Aorta (tissue), 5 donors: ENCODE data around the gene TTC39B. TPM values are rescaled to one million over a fixed set of nuclear protein-coding genes. Genes with fewer than 3 reads are reported as not detected.

Experiments used
- ATAC-seq: fragments of 200-7000 bp; cut with Tn5 transposase; one replicate; pipeline ENCODE4 v1.9.1; 2022; ENCODE audit warnings: moderate library complexity; ENCODE audit not compliant: low FRiP score
- DNase-seq, 2 donors: peaks; one replicate each; pipeline ENCODE4 v3.0.0-alpha.2; 2020
- H3K27ac ChIP-seq, 2 donors: one replicate each; pipeline ENCODE4 v1.5.1; 2013; ENCODE audit warnings: low read length in 2 of 2, mild to moderate bottlenecking in 2 of 2, moderate library complexity in 2 of 2, control low read depth in 1 of 2, inconsistent platforms in 1 of 2, low read depth in 1 of 2
- H3K27me3 ChIP-seq, 2 donors: one replicate each; pipeline ENCODE4 v1.6.1; 2013; ENCODE audit warnings: control low read depth in 1 of 2, low read length in 1 of 2, mild to moderate bottlenecking in 1 of 2, moderate library complexity in 1 of 2; ENCODE audit not compliant: insufficient read depth in 2 of 2, control insufficient read depth in 1 of 2
- H3K36me3 ChIP-seq, 2 donors: one replicate each; pipeline ENCODE4 v1.6.1; 2013; ENCODE audit warnings: control low read depth in 1 of 2, low read length in 1 of 2, mild to moderate bottlenecking in 1 of 2; ENCODE audit not compliant: insufficient read depth in 2 of 2, control insufficient read depth in 1 of 2
- H3K4me1 ChIP-seq, 2 donors: one replicate each; pipeline ENCODE4 v1.6.1; 2013; ENCODE audit warnings: low read length in 2 of 2, control low read depth in 1 of 2, mild to moderate bottlenecking in 1 of 2, moderate library complexity in 1 of 2; ENCODE audit not compliant: insufficient read depth in 2 of 2, control insufficient read depth in 1 of 2
- H3K4me3 ChIP-seq, 2 donors: one replicate each; pipeline ENCODE4 v1.5.1; 2013; ENCODE audit warnings: low read length in 2 of 2, control low read depth in 1 of 2, mild to moderate bottlenecking in 1 of 2
- H3K9me3 ChIP-seq: one replicate; pipeline ENCODE4 v1.6.1; 2013; ENCODE audit warnings: mild to moderate bottlenecking, low read length; ENCODE audit not compliant: control insufficient read depth
- WGBS, 2 donors: extraction: QIAGEN DNeasy Blood & Tissue Kit; methylation state at CpG; one replicate each; pipeline ENCODE4 v1.1.7; 2013; 5-methylcytosine and 5-hydroxymethylcytosine counted together
- intact Hi-C, 2 donors: fragments of 100-400 bp; cut with DNase I; formaldehyde crosslinking; loops; one replicate each; pipeline versions ENCODE4 v1.14.2 to v1.15.0; 2022
- polyA plus RNA-seq, 2 donors: library from polyadenylated mRNA; stranded (reverse); fragments of 200-250 nt; gene quantifications; one replicate each; pipeline ENCODE4 v1.2.3, GENCODE V29; 2013
- total RNA-seq, 2 donors: library from RNA; stranded (reverse); fragmentation: NEBNext Ultra II Directional; extraction: Animal tissue kit (Norgen Biotek cat#: 25700); gene quantifications; one replicate each; pipeline ENCODE4 v1.2.1, GENCODE V29; 2021
- donor health status: healthy with polysubstance abuse.
- donor health status: Bipolar disorder and iron deficiency.
- donor health status: DM: no; HTN: no; CAD: no.
- donor health status: DM: no; HTN: no; CAD: no.
- donor health status: DM: yes; HTN: yes; CAD: no.

TTC39B gene
- total and polyA plus RNA-seq, 4 donors: 6.1 to 40.8 (median 26.8) TPM

DNA sequence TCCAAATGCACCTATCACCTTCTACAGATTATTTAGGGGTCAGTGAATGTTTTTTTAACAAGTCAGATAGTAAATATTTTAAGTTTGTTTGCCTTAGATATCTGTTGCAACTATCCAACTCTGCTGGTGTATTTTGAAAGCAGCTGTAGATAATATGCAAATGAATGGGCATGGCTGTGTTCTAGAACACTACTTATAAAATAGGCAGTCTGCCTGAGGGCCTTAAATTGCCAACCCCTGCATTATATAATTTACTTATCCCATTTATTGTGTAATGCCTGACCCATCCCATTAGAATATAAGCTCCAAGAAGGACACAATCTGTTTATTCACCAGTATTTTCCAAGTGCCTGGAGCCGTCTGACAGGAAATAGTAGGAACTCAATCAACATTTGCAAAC is 149.0 kb downstream of the TTC39B start:
- H3K27ac ChIP-seq: peak overlapping the region; percentile 82 to 99
- H3K36me3 ChIP-seq: no peaks in the 10 kb centered on the region
- DNase-seq (no peak), ATAC-seq (no peak)
- H3K4me3 ChIP-seq: no peak overlapping the region
- peaks cover 11 to 19% of the 10 kb centered on the region in 2 donors for H3K4me1 ChIP-seq
- WGBS, 2 donors: 17 to 24% methylated on average over 1 of the region's 1 CpG
- intact Hi-C loops: loop anchor here in 1 of 2 donors (5.0 to 10.0 kb wide), 2 partner anchors 89 to 147 kb away; partner anchors contain the start of gene TTC39B
- H3K9me3 ChIP-seq: no peaks in the 10 kb centered on the region
- no peaks in the 10 kb centered on the region for H3K27me3 ChIP-seq

DNA sequence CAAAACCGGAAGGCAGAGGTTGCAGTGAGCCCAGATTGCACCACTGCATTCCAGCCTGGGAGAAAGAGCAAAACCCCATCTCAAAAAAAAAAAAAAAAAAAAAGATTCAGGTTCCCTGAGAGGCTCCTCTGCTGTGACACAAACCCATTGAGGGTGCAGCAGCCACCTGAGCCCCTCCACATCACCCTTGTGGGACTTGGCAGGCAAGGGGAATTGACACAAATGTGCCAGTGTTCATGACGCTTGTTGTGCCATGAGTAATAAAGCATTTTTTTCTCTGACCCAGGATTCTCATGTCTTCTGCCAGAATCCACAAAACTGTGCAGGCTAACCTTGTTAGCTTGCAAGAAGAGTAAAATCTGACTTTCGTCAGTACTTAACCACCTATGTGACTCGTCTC is 149.6 kb downstream of the TTC39B start:
- peak in 1 of 2 donors; percentile 72 for DNase-seq
- H3K4me1 ChIP-seq: peaks cover 11 to 19% of the 10 kb centered on the region in 2 donors
- H3K9me3 ChIP-seq: no peaks in the 10 kb centered on the region
- no peaks in the 10 kb centered on the region for H3K27me3 ChIP-seq
- 2 to 5% methylated on average over 4 of the region's 4 CpGs for WGBS, 2 donors
- no peaks in the 10 kb centered on the region for H3K36me3 ChIP-seq
- intact Hi-C loops: loop anchor here in 1 of 2 donors (5.0 to 10.0 kb wide), 2 partner anchors 90 to 147 kb away; partner anchors contain the start of gene TTC39B
- peak overlapping the region; percentile 82 to 99 for H3K27ac ChIP-seq
- peak; percentile 33 for ATAC-seq
- H3K4me3 ChIP-seq: no peak overlapping the region

DNA sequence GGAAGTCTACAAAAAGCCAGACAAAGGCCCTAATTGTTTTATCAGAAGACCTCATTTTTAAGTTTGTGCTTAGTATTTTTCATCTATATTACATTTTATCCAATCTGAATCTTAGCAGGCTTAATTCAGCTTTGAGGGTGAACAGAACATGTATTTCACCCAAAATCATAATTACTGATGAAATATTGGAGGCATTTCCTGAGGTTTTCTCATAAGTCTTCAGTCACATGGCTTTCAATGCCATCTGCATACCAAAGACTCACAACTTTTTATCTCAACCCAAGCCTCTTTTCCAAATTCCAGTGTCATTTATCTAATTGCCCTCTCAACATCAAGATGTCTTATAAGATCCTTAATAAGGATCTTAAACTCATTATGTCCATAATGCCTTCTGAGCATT is 150.8 kb downstream of the TTC39B start:
- H3K4me3 ChIP-seq: no peak overlapping the region
- ATAC-seq (no peak), DNase-seq (no peak)
- peak overlapping the region; percentile 77 to 99 for H3K27ac ChIP-seq
- peaks cover 16 to 19% of the 10 kb centered on the region in 2 donors for H3K4me1 ChIP-seq
- no peaks in the 10 kb centered on the region for H3K9me3 ChIP-seq
- H3K36me3 ChIP-seq: no peaks in the 10 kb centered on the region
- no peaks in the 10 kb centered on the region for H3K27me3 ChIP-seq
- intact Hi-C loops: loop anchor here in 1 of 2 donors (5.0 to 10.0 kb wide), 2 partner anchors 91 to 149 kb away; partner anchors contain the start of gene TTC39B

DNA sequence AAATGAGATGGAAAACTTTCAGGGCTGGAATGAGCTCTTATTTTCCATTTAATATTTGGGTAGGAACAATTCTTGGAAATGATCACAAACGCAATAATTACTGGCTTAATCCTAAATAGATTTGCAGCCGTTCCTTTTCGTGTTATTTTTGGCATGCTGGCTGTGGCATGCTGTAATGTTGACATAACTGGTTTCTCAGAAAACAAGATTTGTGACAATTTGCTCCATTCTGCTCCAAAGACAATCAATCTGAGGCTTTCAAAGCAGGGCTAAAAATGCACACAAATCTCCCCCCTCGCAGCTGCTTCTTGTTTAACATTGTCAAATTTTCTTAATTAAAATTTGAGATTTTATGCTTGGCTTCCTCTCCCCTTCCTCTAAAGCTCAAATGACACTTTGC is 151.2 kb downstream of the TTC39B start:
- peak overlapping the region in 1 of 2 donors; percentile 77 for H3K27ac ChIP-seq
- intact Hi-C loops: loop anchor here in 1 of 2 donors (5.0 to 10.0 kb wide), 2 partner anchors 91 to 149 kb away; partner anchors contain the start of gene TTC39B
- no peaks in the 10 kb centered on the region for H3K9me3 ChIP-seq
- DNase-seq (peak in 1 of 2 donors; percentile 70), ATAC-seq (peak; percentile 85)
- peaks cover 16 to 19% of the 10 kb centered on the region in 2 donors for H3K4me1 ChIP-seq
- WGBS, 2 donors: 0 to 3% methylated on average over 4 of the region's 4 CpGs
- no peak overlapping the region for H3K4me3 ChIP-seq
- H3K36me3 ChIP-seq: no peaks in the 10 kb centered on the region
- H3K27me3 ChIP-seq: no peaks in the 10 kb centered on the region

DNA sequence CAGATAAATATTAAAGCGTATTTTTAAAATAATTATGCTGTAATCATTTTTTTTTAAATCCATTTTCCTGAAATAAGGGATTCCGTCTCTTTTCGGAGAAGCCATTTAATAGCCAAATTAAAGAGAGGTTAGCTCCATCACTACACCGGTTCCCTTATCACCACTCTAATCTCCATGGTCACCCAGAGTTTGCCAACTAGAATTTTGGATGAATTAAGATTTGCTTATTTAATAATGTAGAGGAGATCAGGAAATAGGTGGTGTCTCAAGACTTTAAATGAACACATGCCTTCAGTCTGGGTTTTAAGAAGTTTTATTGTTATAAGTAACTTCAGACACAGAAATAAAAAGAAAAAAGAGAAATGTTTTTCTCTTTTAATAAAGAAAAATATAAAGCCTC is 151.7 kb downstream of the TTC39B start:
- Histone ChIP-seq H3K9me3 (no peaks in the 10 kb centered on the region), H3K4me1 (peaks cover 16 to 19% of the 10 kb centered on the region in 2 donors), H3K4me3 (no peak overlapping the region), H3K27me3 (no peaks in the 10 kb centered on the region), H3K27ac (peak overlapping the region in 1 of 2 donors; percentile 97), H3K36me3 (no peaks in the 10 kb centered on the region)
- DNase-seq: no peak
- intact Hi-C loops: loop anchor here in 1 of 2 donors (5.0 to 10.0 kb wide), 2 partner anchors 92 to 149 kb away; partner anchors contain the start of gene TTC39B
- WGBS, 2 donors: 2 to 5% methylated on average over 4 of the region's 4 CpGs
- peak; percentile 17 for ATAC-seq

DNA sequence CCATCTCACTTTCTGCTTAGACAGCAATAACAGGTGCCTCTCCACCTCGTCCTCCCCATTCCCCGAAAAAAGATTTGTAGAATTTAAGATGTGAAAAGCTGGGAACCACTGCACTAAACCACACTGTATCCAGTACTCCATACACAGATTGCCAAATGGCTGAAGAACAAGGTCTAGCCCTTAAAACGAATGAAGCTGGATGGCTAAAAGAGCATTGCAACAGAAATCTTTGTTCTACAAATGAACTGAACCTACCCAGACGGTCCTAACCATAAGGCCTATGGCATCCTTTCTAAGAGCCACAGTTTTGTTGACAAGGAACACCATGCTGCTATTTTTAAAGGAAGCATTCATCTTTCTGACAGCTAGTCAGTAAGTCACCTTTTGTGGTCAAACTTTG is 152.3 kb downstream of the TTC39B start:
- Histone ChIP-seq H3K4me1 (peaks cover 16 to 19% of the 10 kb centered on the region in 2 donors), H3K27me3 (no peaks in the 10 kb centered on the region), H3K9me3 (no peaks in the 10 kb centered on the region), H3K4me3 (no peak overlapping the region), H3K36me3 (no peaks in the 10 kb centered on the region), H3K27ac (peak overlapping the region; percentile 97 to 99)
- ATAC-seq (peak; percentile 58), DNase-seq (no peak)
- WGBS, 2 donors: 4 to 14% methylated on average over 4 of the region's 4 CpGs
- intact Hi-C loops: loop anchor here in 1 of 2 donors (5.0 to 10.0 kb wide), 2 partner anchors 93 to 150 kb away; partner anchors contain the start of gene TTC39B

DNA sequence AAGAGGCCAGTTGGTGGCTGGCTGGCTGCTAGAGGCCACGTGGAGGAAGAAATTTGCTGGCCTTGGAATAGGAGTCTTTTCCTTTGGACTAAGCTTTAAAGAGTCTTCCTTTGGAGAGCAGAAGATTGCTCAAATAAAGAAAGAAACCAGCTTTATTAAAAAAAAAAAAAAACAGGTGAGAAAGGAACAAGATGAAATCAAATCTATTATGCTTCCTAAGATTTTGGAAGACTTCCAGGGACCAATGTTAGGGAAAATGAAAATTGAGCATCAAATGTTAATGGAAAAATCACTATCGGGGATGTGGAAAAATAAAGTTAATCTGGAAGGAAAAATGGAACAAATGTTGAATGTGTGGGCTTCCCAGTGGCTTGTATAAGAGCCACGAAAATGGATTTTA is 153.1 kb downstream of the TTC39B start:
- DNase-seq: no peak
- intact Hi-C loops: loop anchor here in 1 of 2 donors (10.0 kb wide), 1 partner anchor 151 kb away; the partner anchor contains the start of gene TTC39B
- peak overlapping the region; percentile 97 to 98 for H3K27ac ChIP-seq

DNA sequence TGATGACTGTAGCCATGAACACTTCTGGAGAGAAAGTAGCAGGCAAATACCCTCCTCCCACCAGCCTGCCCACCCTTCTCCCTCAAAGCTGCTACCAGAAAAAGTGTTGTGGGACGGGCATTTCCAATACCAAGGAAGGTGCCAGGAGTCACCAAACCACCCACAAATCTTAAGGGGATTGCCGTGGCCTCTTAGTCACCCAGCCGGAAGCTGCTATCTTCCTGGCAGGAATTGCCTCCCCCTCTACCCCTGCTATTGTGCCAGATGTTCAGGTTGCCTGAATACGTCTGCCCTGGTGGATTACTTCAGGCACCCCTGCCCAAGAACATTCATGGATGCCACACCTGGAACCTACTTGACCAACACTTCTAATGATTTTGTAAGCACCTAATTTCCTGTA is 156.1 kb downstream of the TTC39B start:
- ATAC-seq (no peak), DNase-seq (peak in 1 of 2 donors; percentile 56)
- intact Hi-C loops: loop anchor here in 1 of 2 donors (10.0 kb wide), 1 partner anchor 154 kb away; the partner anchor contains the start of gene TTC39B
- 22 to 23% methylated on average over 4 of the region's 4 CpGs for WGBS, 2 donors
- H3K27me3 ChIP-seq: no peaks in the 10 kb centered on the region
- peak overlapping the region in 1 of 2 donors; percentile 41 for H3K27ac ChIP-seq
- H3K36me3 ChIP-seq: no peaks in the 10 kb centered on the region
- H3K4me1 ChIP-seq: peaks cover 9 to 13% of the 10 kb centered on the region in 2 donors
- H3K4me3 ChIP-seq: no peak overlapping the region
- H3K9me3 ChIP-seq: no peaks in the 10 kb centered on the region

More for the DNA sequence above, 153.1 kb downstream of the TTC39B start:
- no peak overlapping the region for H3K4me3 ChIP-seq
- H3K9me3 ChIP-seq: no peaks in the 10 kb centered on the region
- H3K4me1 ChIP-seq: peaks cover 16 to 19% of the 10 kb centered on the region in 2 donors
- 23 to 25% methylated on average over 3 of the region's 3 CpGs for WGBS, 2 donors
- ATAC-seq: no peak
- H3K36me3 ChIP-seq: no peaks in the 10 kb centered on the region
- H3K27me3 ChIP-seq: no peaks in the 10 kb centered on the region

DNA sequence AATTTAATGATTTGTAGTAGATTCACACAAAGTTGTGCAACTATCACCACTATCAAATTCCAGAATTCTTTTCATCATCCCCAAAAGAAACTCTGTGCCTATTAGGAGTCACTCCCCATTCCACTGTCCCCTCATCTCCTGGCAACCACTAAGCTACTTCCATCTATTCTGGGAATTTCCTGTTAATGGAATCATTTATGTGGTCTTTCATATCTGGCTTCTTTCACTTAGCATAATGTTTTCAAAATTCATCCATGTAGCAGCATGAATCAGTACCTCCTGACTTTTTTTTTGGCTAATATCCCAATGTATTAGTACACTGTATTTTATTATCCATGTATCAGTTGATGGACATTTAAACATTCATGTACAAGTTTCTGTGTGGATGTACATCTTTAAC is 157.6 kb downstream of the TTC39B start:
- Histone ChIP-seq H3K27me3 (no peaks in the 10 kb centered on the region), H3K4me3 (no peak overlapping the region), H3K4me1 (peaks cover 8 to 9% of the 10 kb centered on the region in 2 donors), H3K36me3 (no peaks in the 10 kb centered on the region), H3K27ac (no peak overlapping the region), H3K9me3 (no peaks in the 10 kb centered on the region)
- ATAC-seq (peak; percentile 23), DNase-seq (no peak)
- intact Hi-C loops: loop anchor here in 1 of 2 donors (10.0 kb wide), 1 partner anchor 155 kb away; no protein-coding TSS in a partner anchor
